Astrocyte (in vitro differentiated cells and primary cell): Measurements from ENCODE around the gene C21orf58. TPM values are rescaled to one million over a fixed set of nuclear protein-coding genes. Genes with fewer than 3 reads are reported as not detected.

Experiments
- DNase-seq: peaks from one replicate; pipeline ENCODE4 v3.0.0-alpha.2; 2010; ENCODE audit warnings: low read depth
- FAIRE-seq: peaks from 2 replicates; lab custom pipeline; 2011; peaks lifted over from hg19 to GRCh38; lab: Jason Lieb, UNC
- H2AFZ ChIP-seq: 2 replicates; pipeline ENCODE4 v1.6.0; 2012; ENCODE audit warnings: low read depth, low read length, inconsistent platforms
- H3K27ac ChIP-seq: 2 replicates; pipeline ENCODE4 v1.5.1; 2011; ENCODE audit warnings: low read depth, low read length, inconsistent platforms
- H3K27me3 ChIP-seq: 2 replicates; pipeline ENCODE4 v1.6.0; 2011; ENCODE audit warnings: low read length, inconsistent platforms; ENCODE audit not compliant: insufficient read depth
- H3K36me3 ChIP-seq: 2 replicates; pipeline ENCODE4 v1.5.1; 2011; ENCODE audit warnings: low read length, inconsistent platforms; ENCODE audit not compliant: insufficient read depth
- H3K4me1 ChIP-seq: 2 replicates; pipeline ENCODE4 v1.5.1; 2011; ENCODE audit warnings: low read length, inconsistent platforms; ENCODE audit not compliant: insufficient read depth
- H3K4me2 ChIP-seq: 2 replicates; pipeline ENCODE4 v1.6.0; 2012; ENCODE audit warnings: low read length, inconsistent platforms
- H3K4me3 ChIP-seq: 2 replicates; pipeline ENCODE4 v1.5.1; 2011; ENCODE audit warnings: low read depth, mild to moderate bottlenecking, low read length, inconsistent platforms; ENCODE audit not compliant: insufficient read depth
- H3K79me2 ChIP-seq: 2 replicates; pipeline ENCODE4 v1.6.0; 2012; ENCODE audit warnings: mild to moderate bottlenecking, low read length, inconsistent platforms; ENCODE audit not compliant: insufficient read depth
- H3K9ac ChIP-seq: 2 replicates; pipeline ENCODE4 v1.6.0; 2012; ENCODE audit warnings: mild to moderate bottlenecking, low read length, inconsistent platforms
- H3K9me3 ChIP-seq: 2 replicates; pipeline ENCODE4 v1.5.1; 2012; ENCODE audit warnings: low read depth, mild to moderate bottlenecking, low read length, inconsistent platforms; ENCODE audit not compliant: insufficient read depth
- H4K20me1 ChIP-seq: 2 replicates; pipeline ENCODE4 v1.6.0; 2012; ENCODE audit warnings: low read length, inconsistent platforms; ENCODE audit not compliant: insufficient read depth
- H3K27ac Mint-ChIP-seq: one replicate; pipeline ENCODE4 v1.8.0; 2021; ENCODE audit warnings: mild to moderate bottlenecking, mixed read lengths; ENCODE audit not compliant: unreplicated experiment
- H3K27me3 Mint-ChIP-seq: one replicate; pipeline ENCODE4 v1.8.0; 2021; ENCODE audit warnings: low read depth, mixed read lengths; ENCODE audit not compliant: unreplicated experiment
- H3K36me3 Mint-ChIP-seq: one replicate; pipeline ENCODE4 v1.8.0; 2021; ENCODE audit warnings: low read depth, mixed read lengths; ENCODE audit not compliant: unreplicated experiment
- H3K4me1 Mint-ChIP-seq: one replicate; pipeline ENCODE4 v1.8.0; 2021; ENCODE audit warnings: low read depth, mixed read lengths; ENCODE audit not compliant: unreplicated experiment
- H3K4me3 Mint-ChIP-seq: one replicate; pipeline ENCODE4 v1.8.0; 2021; ENCODE audit warnings: mild to moderate bottlenecking, moderate library complexity, mixed read lengths; ENCODE audit not compliant: unreplicated experiment
- H3K9me3 Mint-ChIP-seq: one replicate; pipeline ENCODE4 v1.8.0; 2021; ENCODE audit warnings: mild to moderate bottlenecking, mixed read lengths; ENCODE audit not compliant: unreplicated experiment
- CTCF ChIP-seq: IDR thresholded peaks from 2 replicates; pipeline ENCODE4 v1.5.1; 2011; ENCODE audit warnings: low read depth, mild to moderate bottlenecking, inconsistent platforms, low read length, moderate library complexity; ENCODE audit not compliant: insufficient read depth
- EZH2 ChIP-seq: IDR thresholded peaks from 2 replicates; pipeline ENCODE4 v1.6.1; 2012; ENCODE audit warnings: mild to moderate bottlenecking, low read length, inconsistent platforms; ENCODE audit not compliant: insufficient read depth
- total RNA-seq: library from RNA; stranded (reverse); gene quantifications from 2 replicates; pipeline ENCODE4 v1.2.1, GENCODE V29; 2021

Gene C21orf58
- total RNA-seq, 1 donor from 2014 or later: 3.2 TPM

- Histone ChIP-seq H3K27ac (no peak overlapping the region), H3K27me3 (no peaks in the 10 kb centered on the region), H3K4me1 (no peaks in the 10 kb centered on the region), H3K9me3 (no peaks in the 10 kb centered on the region), H3K36me3 (peaks cover 24% of the 10 kb centered on the region), H3K4me3 (no peak overlapping the region), H3K79me2 (no peaks in the 10 kb centered on the region), H3K4me2 (no peak overlapping the region), H2AFZ (no peak overlapping the region), H3K9ac (no peak overlapping the region), H4K20me1 (peaks cover 21% of the 10 kb centered on the region)
- H3K36me3 Mint-ChIP-seq: peaks cover 22% of the 10 kb centered on the region
- no peak overlapping the region for H3K27ac Mint-ChIP-seq
- FAIRE-seq (no peak), DNase-seq (no peak)
- H3K4me3 Mint-ChIP-seq: no peak overlapping the region
- TF ChIP-seq EZH2: no peak
- no peak for TF ChIP-seq CTCF
- no peaks in the 10 kb centered on the region for H3K27me3 Mint-ChIP-seq
- H3K4me1 Mint-ChIP-seq: no peaks in the 10 kb centered on the region
- no peaks in the 10 kb centered on the region for H3K9me3 Mint-ChIP-seq
Measured at GRCh38 chr21:46264046-46264689, 59.5 kb downstream of the C21orf58 start.

GRCh38 chr21:46256501-46256994, 67.1 kb downstream of the C21orf58 start:
- H3K9me3 ChIP-seq: no peaks in the 10 kb centered on the region
- FAIRE-seq: no peak
- H2AFZ ChIP-seq: no peak overlapping the region
- no peak overlapping the region for H3K9ac ChIP-seq
- no peak overlapping the region for H3K27ac ChIP-seq
- H3K4me3 ChIP-seq: no peak overlapping the region
- Mint-ChIP-seq H3K4me3 (no peak overlapping the region), H3K9me3 (peaks cover 3% of the 10 kb centered on the region), H3K4me1 (no peaks in the 10 kb centered on the region), H3K36me3 (peaks cover 51% of the 10 kb centered on the region), H3K27ac (no peak overlapping the region), H3K27me3 (no peaks in the 10 kb centered on the region)
- no peaks in the 10 kb centered on the region for H3K4me1 ChIP-seq
- peaks cover 52% of the 10 kb centered on the region for H3K36me3 ChIP-seq
- no peak overlapping the region for H3K4me2 ChIP-seq
- no peaks in the 10 kb centered on the region for H3K27me3 ChIP-seq
- TF ChIP-seq CTCF: no peak
- TF ChIP-seq EZH2: no peak
- peaks cover 17% of the 10 kb centered on the region for H4K20me1 ChIP-seq
- no peaks in the 10 kb centered on the region for H3K79me2 ChIP-seq
- no peak for DNase-seq

DNA sequence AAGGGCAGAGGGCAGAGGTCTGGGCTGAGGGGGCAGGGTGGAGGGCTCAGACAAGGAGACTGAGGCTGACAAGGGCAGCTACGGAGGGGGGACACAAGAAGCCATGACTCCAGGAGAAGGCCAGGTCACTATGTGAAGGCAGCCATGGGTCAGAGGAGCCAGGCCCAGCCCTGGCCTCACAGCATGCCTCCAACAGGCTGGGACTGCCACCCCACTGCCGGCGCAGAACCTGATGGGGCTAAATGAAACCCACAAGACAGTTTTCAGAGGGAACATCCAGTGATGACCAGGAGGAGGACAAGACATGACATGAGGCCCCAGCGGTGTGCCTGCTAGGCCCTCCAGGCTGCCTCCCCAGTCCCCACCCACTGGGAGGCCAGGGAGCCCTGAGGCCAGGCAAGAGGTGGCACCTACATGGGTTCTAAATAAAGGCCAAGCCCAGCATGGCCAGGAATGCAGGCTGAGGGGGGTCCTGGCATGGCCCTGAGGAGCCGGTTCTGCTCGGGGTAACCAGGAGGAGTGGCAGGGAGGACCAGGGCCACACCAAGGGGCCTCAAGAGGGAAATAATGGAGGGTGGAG, 67.8 kb downstream of the C21orf58 start:
- Mint-ChIP-seq H3K27me3 (no peaks in the 10 kb centered on the region), H3K27ac (no peak overlapping the region), H3K36me3 (peaks cover 49% of the 10 kb centered on the region), H3K4me1 (no peaks in the 10 kb centered on the region), H3K4me3 (peak overlapping the region; percentile 20), H3K9me3 (peaks cover 3% of the 10 kb centered on the region)
- Histone ChIP-seq H3K4me1 (no peaks in the 10 kb centered on the region), H3K79me2 (no peaks in the 10 kb centered on the region), H2AFZ (no peak overlapping the region), H3K4me3 (no peak overlapping the region), H3K9me3 (no peaks in the 10 kb centered on the region), H3K9ac (no peak overlapping the region), H3K36me3 (peaks cover 55% of the 10 kb centered on the region), H3K27me3 (no peaks in the 10 kb centered on the region), H3K4me2 (no peak overlapping the region), H3K27ac (no peak overlapping the region), H4K20me1 (peaks cover 17% of the 10 kb centered on the region)
- TF ChIP-seq CTCF (no peak), EZH2 (no peak)
- FAIRE-seq: no peak
- no peak for DNase-seq
